Left hindlimb (tissue), 1 donor: Measurements from ENCODE around the gene TBL1X.
"Not testable (repeated sequence)": the region's sequence is repeated elsewhere in the genome, so short reads cannot be mapped to it uniquely, and the experiment has no call there.

Experiments used
- DNase-seq: peaks from one replicate; pipeline ENCODE4 v3.0.0-alpha.2; 2018

TBL1X gene

GRCh38 chrX:9459186-9459748, 5.6 kb upstream of the TBL1X start:
- no peak for DNase-seq

- DNase-seq = no peak
Measured at GRCh38 chrX:9461087-9461486, 3.8 kb upstream of the TBL1X start.

GRCh38 chrX:9462456-9462855, 2.4 kb upstream of the TBL1X start:
- DNase-seq = no peak

- DNase-seq = peak; percentile 32
Measured at GRCh38 chrX:9465380-9466123, 694 bp downstream of the TBL1X start.

- DNase-seq = peak; percentile 41
Measured at GRCh38 chrX:9466124-9466495, 1.3 kb downstream of the TBL1X start.

- no peak for DNase-seq
Measured at GRCh38 chrX:9466736-9467135, 1.9 kb downstream of the TBL1X start.

GRCh38 chrX:9467146-9467545, 2.3 kb downstream of the TBL1X start:
- DNase-seq = no peak

- DNase-seq = no peak
Measured at GRCh38 chrX:9467751-9468150, 2.9 kb downstream of the TBL1X start.

- no peak for DNase-seq
Measured at GRCh38 chrX:9471571-9471985, 6.7 kb downstream of the TBL1X start.

- DNase-seq = no peak
Measured at GRCh38 chrX:9473708-9474107, 8.8 kb downstream of the TBL1X start.

- not testable (repeated sequence) for DNase-seq
Measured at GRCh38 chrX:9475417-9475816, 10.6 kb downstream of the TBL1X start.

- no peak for DNase-seq
Measured at GRCh38 chrX:9475984-9476383, 11.1 kb downstream of the TBL1X start.

- DNase-seq = no peak
Measured at GRCh38 chrX:9476810-9477575, 12.1 kb downstream of the TBL1X start.

- DNase-seq = no peak
Measured at GRCh38 chrX:9482408-9482807, 17.6 kb downstream of the TBL1X start.

- DNase-seq = no peak
Measured at GRCh38 chrX:9482837-9483236, 18.0 kb downstream of the TBL1X start.

GRCh38 chrX:9483376-9483775, 18.5 kb downstream of the TBL1X start:
- DNase-seq = no peak

GRCh38 chrX:9486786-9487387, 22.0 kb downstream of the TBL1X start:
- DNase-seq = no peak

- DNase-seq = no peak
Measured at GRCh38 chrX:9488586-9488985, 23.7 kb downstream of the TBL1X start.

- DNase-seq = no peak
Measured at GRCh38 chrX:9489234-9489633, 24.4 kb downstream of the TBL1X start.

- no peak for DNase-seq
Measured at GRCh38 chrX:9492901-9493300, 28.0 kb downstream of the TBL1X start.

GRCh38 chrX:9493936-9494335, 29.1 kb downstream of the TBL1X start:
- no peak for DNase-seq

- no peak for DNase-seq
Measured at GRCh38 chrX:9494771-9495170, 29.9 kb downstream of the TBL1X start.

- DNase-seq = no peak
Measured at GRCh38 chrX:9495496-9495895, 30.6 kb downstream of the TBL1X start.

GRCh38 chrX:9498236-9498635, 33.4 kb downstream of the TBL1X start:
- DNase-seq = no peak
